ENCODE measurements around the gene NKRF.

NKRF gene

DNA sequence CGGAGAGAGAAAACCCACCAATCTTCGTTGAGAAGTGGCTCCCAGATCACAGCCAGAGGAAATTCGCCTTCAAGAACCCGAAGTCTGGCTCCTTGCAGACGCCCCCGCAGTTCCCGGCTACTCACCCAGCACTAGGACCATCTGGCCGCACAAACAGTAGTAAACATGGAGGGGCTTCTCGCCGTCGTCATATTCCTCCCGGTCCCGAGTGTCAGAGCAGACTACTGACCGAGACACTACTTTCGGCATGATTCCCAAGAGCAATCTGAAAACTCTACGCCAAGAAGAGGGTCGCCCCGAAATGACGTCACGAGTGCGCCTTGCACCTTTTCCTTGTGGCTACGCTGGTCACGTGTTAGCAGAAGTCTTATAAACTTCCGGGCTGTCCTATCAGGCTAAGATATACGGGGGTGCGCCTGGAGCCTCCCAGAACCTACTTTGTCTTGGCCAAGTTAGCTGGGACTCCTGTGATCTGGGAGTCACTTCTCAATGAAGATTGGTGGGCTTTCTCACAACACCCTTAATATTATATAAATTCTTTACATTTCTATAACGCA, 41.0 kb downstream of the NKRF start, which contains the start of gene STEEP1 (continued):
- TF ChIP-seq SP2 (tag by site-specific recombination; IDR thresholded peaks at IDR 0.05) (peak; percentile 47), KLF8 (tag by site-specific recombination; IDR thresholded peaks at IDR 0.05) (peak; percentile 36; the same call in 1 of the 2 replicates), SP3 (tag by site-specific recombination; IDR thresholded peaks at IDR 0.05) (peak; percentile 34; the same call in 1 of the 2 replicates), OSR2 (tag by site-specific recombination; IDR thresholded peaks at IDR 0.05) (no peak)
- TF ChIP-seq, protein P1, sequence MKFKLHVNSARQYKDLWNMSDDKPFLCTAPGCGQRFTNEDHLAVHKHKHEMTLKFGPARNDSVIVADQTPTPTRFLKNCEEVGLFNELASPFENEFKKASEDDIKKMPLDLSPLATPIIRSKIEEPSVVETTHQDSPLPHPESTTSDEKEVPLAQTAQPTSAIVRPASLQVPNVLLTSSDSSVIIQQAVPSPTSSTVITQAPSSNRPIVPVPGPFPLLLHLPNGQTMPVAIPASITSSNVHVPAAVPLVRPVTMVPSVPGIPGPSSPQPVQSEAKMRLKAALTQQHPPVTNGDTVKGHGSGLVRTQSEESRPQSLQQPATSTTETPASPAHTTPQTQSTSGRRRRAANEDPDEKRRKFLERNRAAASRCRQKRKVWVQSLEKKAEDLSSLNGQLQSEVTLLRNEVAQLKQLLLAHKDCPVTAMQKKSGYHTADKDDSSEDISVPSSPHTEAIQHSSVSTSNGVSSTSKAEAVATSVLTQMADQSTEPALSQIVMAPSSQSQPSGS (tag by site-specific recombination; IDR thresholded peaks at IDR 0.05; ENCODE audit: low read depth) = peak; percentile 98

DNA sequence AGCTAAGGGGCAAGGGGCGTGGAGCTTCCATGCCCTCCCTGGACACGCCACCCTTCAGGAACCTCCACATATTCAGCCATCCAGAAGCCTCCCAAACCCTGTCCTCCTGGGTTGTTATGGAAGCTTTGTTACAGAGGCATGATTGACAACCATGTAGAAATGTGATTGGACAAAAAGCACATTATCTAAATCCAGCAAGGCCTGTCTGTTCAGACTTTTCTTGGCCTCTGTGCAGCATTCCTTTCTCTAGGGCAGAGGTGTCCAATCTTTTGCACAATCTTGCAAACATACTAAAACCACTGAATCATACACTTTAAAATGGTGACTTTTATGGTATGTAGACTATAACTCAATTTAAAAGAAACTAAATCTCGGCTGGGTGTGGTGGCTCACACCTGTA, 53.7 kb downstream of the NKRF start:
- Histone ChIP-seq H3K4me3 (ENCODE audit: low read depth, low read length) (no peak overlapping the region), H3K36me3 (ENCODE audit: control insufficient read depth in 2 of 2, insufficient read depth in 1 of 2, low read length in 2 of 2) (peaks cover 3 to 7% of the 10 kb centered on the region in 2 experiments; a peak in 2 of 3 replicates), H3K9me3 (ENCODE audit: control insufficient read depth, insufficient read depth, low read depth, low read length) (no peaks in the 10 kb centered on the region), H3K4me1 (ENCODE audit: control insufficient read depth, insufficient read depth, low read length) (no peaks in the 10 kb centered on the region), H3K27ac (ENCODE audit: extremely low read depth, low read depth, low read length) (no peak overlapping the region)
- ChIA-PET POLR2A (no interaction called here), CTCF (interaction anchor here (0.7 to 1.1 kb wide), 4 partner anchors 12 to 253 kb away, joined by 3 to 5 read pairs (median 4); no protein-coding TSS in a partner anchor)
- TF ChIP-seq, protein P2, sequence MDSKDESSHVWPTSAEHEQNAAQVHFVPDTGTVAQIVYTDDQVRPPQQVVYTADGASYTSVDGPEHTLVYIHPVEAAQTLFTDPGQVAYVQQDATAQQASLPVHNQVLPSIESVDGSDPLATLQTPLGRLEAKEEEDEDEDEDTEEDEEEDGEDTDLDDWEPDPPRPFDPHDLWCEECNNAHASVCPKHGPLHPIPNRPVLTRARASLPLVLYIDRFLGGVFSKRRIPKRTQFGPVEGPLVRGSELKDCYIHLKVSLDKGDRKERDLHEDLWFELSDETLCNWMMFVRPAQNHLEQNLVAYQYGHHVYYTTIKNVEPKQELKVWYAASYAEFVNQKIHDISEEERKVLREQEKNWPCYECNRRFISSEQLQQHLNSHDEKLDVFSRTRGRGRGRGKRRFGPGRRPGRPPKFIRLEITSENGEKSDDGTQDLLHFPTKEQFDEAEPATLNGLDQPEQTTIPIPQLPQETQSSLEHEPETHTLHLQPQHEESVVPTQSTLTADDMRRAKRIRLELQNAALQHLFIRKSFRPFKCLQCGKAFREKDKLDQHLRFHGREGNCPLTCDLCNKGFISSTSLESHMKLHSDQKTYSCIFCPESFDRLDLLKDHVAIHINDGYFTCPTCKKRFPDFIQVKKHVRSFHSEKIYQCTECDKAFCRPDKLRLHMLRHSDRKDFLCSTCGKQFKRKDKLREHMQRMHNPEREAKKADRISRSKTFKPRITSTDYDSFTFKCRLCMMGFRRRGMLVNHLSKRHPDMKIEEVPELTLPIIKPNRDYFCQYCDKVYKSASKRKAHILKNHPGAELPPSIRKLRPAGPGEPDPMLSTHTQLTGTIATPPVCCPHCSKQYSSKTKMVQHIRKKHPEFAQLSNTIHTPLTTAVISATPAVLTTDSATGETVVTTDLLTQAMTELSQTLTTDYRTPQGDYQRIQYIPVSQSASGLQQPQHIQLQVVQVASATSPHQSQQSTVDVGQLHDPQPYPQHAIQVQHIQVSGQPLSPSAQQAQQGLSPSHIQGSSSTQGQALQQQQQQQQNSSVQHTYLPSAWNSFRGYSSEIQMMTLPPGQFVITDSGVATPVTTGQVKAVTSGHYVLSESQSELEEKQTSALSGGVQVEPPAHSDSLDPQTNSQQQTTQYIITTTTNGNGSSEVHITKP (tag by site-specific recombination; IDR thresholded peaks at IDR 0.05) = no peak
- TF ChIP-seq ZNF174 (tag by site-specific recombination; IDR thresholded peaks at IDR 0.05) = no peak
- TF ChIP-seq, protein P3, sequence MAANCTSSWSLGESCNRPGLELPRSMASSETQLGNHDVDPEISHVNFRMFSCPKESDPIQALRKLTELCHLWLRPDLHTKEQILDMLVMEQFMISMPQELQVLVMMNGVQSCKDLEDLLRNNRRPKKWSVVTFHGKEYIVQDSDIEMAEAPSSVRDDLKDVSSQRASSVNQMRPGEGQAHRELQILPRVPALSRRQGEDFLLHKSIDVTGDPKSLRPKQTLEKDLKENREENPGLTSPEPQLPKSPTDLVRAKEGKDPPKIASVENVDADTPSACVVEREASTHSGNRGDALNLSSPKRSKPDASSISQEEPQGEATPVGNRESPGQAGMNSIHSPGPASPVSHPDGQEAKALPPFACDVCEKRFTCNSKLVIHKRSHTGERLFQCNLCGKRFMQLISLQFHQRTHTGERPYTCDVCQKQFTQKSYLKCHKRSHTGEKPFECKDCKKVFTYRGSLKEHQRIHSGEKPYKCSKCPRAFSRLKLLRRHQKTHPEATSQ (tag by site-specific recombination; IDR thresholded peaks at IDR 0.05) = no peak
- TF ChIP-seq, protein P4, sequence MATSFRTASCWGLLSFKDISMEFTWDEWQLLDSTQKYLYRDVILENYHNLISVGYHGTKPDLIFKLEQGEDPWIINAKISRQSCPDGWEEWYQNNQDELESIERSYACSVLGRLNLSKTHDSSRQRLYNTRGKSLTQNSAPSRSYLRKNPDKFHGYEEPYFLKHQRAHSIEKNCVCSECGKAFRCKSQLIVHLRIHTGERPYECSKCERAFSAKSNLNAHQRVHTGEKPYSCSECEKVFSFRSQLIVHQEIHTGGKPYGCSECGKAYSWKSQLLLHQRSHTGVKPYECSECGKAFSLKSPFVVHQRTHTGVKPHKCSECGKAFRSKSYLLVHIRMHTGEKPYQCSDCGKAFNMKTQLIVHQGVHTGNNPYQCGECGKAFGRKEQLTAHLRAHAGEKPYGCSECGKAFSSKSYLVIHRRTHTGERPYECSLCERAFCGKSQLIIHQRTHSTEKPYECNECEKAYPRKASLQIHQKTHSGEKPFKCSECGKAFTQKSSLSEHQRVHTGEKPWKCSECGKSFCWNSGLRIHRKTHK (tag by site-specific recombination; IDR thresholded peaks at IDR 0.05) = no peak
- TF ChIP-seq ZSCAN30 (tag by site-specific recombination; IDR thresholded peaks at IDR 0.05) = no peak
- TF ChIP-seq BCL11A (tag by site-specific recombination; IDR thresholded peaks at IDR 0.05; ENCODE audit: low read depth) = no peak
- TF ChIP-seq, protein P5, sequence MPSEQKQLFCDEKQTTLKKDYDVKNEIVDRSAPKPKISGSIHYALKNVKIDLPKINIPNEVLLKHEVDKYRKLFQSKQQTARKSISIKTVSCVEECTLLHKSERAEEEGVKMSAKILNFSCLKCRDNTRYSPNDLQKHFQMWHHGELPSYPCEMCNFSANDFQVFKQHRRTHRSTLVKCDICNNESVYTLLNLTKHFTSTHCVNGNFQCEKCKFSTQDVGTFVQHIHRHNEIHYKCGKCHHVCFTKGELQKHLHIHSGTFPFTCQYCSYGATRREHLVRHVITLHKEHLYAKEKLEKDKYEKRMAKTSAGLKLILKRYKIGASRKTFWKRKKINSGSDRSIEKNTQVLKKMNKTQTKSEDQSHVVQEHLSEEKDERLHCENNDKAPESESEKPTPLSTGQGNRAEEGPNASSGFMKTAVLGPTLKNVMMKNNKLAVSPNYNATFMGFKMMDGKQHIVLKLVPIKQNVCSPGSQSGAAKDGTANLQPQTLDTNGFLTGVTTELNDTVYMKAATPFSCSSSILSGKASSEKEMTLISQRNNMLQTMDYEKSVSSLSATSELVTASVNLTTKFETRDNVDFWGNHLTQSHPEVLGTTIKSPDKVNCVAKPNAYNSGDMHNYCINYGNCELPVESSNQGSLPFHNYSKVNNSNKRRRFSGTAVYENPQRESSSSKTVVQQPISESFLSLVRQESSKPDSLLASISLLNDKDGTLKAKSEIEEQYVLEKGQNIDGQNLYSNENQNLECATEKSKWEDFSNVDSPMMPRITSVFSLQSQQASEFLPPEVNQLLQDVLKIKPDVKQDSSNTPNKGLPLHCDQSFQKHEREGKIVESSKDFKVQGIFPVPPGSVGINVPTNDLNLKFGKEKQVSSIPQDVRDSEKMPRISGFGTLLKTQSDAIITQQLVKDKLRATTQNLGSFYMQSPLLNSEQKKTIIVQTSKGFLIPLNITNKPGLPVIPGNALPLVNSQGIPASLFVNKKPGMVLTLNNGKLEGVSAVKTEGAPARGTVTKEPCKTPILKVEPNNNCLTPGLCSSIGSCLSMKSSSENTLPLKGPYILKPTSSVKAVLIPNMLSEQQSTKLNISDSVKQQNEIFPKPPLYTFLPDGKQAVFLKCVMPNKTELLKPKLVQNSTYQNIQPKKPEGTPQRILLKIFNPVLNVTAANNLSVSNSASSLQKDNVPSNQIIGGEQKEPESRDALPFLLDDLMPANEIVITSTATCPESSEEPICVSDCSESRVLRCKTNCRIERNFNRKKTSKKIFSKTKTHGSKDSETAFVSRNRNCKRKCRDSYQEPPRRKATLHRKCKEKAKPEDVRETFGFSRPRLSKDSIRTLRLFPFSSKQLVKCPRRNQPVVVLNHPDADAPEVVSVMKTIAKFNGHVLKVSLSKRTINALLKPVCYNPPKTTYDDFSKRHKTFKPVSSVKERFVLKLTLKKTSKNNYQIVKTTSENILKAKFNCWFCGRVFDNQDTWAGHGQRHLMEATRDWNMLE (tag by site-specific recombination; conservative IDR thresholded peaks at IDR 0.05; ENCODE audit: low read depth) = no peak
- TF ChIP-seq ZNF121 (tag by site-specific recombination; IDR thresholded peaks at IDR 0.05) = no peak
- TF ChIP-seq ZNF112 (tag by site-specific recombination; IDR thresholded peaks at IDR 0.05) = no peak

Measured in HEK293 (cell line).